ENCODE measurements around the gene FBXW4. TPM values are rescaled to one million over a fixed set of nuclear protein-coding genes. Genes with fewer than 3 reads are reported as not detected.
"Not testable (repeated sequence)": the region's sequence is repeated elsewhere in the genome, so short reads cannot be mapped to it uniquely, and the experiment has no call there.

The FBXW4 gene
- total RNA-seq, 1 donor from 2014 or later, result 108 TPM

DNA sequence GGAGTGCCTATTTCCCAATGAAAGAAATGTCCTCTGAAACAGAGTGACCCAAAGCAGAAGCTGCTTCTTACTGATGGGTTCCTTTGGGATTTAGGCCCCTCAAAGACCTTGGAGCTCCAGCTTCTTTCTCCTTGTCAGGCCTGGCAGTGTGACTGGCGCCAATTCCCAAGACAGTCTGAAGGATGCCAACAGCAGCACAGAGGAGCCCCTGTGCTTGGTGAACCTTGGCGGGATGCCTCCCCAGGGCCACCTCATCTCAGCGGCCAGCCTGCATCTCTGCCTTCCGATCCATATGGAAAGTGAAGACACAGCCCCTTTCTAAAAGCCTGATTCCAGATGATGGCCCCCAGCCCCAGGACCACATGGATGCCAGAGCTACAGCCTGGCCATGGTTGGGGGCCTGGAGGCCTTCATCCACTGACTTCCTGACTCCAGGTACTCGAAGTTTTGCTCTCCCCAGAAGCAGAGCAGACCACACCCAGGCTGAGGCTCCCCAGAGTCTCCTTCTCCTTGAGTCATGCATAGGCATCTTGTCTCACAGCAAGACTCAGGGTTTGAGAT lies 45.4 kb downstream of the FBXW4 start:
- H3K9ac ChIP-seq (ENCODE audit: low read depth in 1 of 3, low read length in 3 of 3), result no peak overlapping the region

DNA sequence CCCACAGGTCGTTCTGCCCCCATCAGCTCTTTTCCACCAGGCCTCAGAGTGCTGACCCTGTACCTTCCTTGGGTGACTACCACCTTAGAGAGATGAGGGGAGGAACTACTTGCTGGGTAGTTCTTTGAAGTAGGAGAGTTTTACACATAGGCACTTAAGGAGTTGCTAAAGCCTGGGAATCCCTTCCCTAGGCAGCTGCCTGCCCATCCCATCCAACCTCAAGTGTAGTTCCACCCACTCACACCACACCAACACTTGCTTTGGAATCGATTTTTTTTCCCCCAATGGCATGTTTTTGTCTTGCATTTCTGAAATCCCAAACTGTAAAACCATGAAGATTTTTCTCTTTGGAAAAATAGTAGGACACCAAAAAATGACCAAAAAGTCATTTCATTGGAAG lies 47.7 kb downstream of the FBXW4 start:
- H3K27ac ChIP-seq (ENCODE audit: low read depth, low read length), result no peak overlapping the region
- H3K9me3 ChIP-seq (ENCODE audit: control insufficient read depth in 3 of 3, low read length in 3 of 3), result no peaks in the 10 kb centered on the region
- H3K27me3 ChIP-seq (ENCODE audit: control insufficient read depth in 3 of 3, insufficient read depth in 3 of 3, low read length in 3 of 3), result no peaks in the 10 kb centered on the region
- H3K36me3 ChIP-seq (ENCODE audit: control insufficient read depth in 3 of 3, insufficient read depth in 3 of 3, low read length in 3 of 3), result peaks cover 4 to 5% (median 4%) of the 10 kb centered on the region in 3 donors
- no peak overlapping the region for H3K4me3 ChIP-seq (ENCODE audit: low read length in 3 of 3)
- no peak overlapping the region for H3K9ac ChIP-seq (ENCODE audit: low read depth in 1 of 3, low read length in 3 of 3)
- peaks cover 10 to 30% (median 21%) of the 10 kb centered on the region in 3 donors for H3K4me1 ChIP-seq (ENCODE audit: control insufficient read depth in 3 of 3, insufficient read depth in 3 of 3, low read length in 3 of 3)

More for the DNA sequence above, 45.4 kb downstream of the FBXW4 start:
- no peaks in the 10 kb centered on the region for H3K27me3 ChIP-seq (ENCODE audit: control insufficient read depth in 3 of 3, insufficient read depth in 3 of 3, low read length in 3 of 3)
- no peaks in the 10 kb centered on the region for H3K9me3 ChIP-seq (ENCODE audit: control insufficient read depth in 3 of 3, low read length in 3 of 3)
- peaks cover 10 to 23% (median 17%) of the 10 kb centered on the region in 3 donors for H3K4me1 ChIP-seq (ENCODE audit: control insufficient read depth in 3 of 3, insufficient read depth in 3 of 3, low read length in 3 of 3)
- peaks cover 0 to 5% (median 0%) of the 10 kb centered on the region in 3 donors for H3K36me3 ChIP-seq (ENCODE audit: control insufficient read depth in 3 of 3, insufficient read depth in 3 of 3, low read length in 3 of 3)
- H3K4me3 ChIP-seq (ENCODE audit: low read length in 3 of 3), result no peak overlapping the region
- no peak overlapping the region for H3K27ac ChIP-seq (ENCODE audit: low read depth, low read length)

DNA sequence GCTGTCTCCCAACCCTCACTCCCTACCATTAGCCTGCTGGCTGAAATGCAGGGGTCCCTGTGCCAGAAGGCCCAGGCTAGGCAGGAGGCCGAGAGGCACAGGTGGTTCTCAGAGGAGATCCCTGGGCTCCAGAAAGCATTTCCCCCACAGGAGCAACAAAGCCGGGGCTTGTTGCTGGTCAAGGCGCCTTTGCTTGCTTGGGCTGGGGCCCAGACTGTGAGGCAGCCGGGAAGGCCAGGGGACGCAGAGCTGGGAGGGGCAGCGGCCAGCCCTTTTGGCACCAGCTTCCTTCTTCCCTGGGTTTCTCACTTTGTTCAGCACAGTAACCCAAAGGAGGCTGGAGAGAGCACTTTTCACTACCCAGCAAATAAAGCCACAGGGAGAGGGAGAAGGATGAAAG lies 48.6 kb downstream of the FBXW4 start:
- peak overlapping the region; percentile 12 for H3K27ac ChIP-seq (ENCODE audit: low read depth, low read length)
- H3K9me3 ChIP-seq (ENCODE audit: control insufficient read depth in 3 of 3, low read length in 3 of 3), result no peaks in the 10 kb centered on the region
- no peak overlapping the region for H3K4me3 ChIP-seq (ENCODE audit: low read length in 3 of 3)
- H3K36me3 ChIP-seq (ENCODE audit: control insufficient read depth in 3 of 3, insufficient read depth in 3 of 3, low read length in 3 of 3), result peaks cover 4 to 5% (median 4%) of the 10 kb centered on the region in 3 donors
- no peak overlapping the region for H3K9ac ChIP-seq (ENCODE audit: low read depth in 1 of 3, low read length in 3 of 3)
- no peaks in the 10 kb centered on the region for H3K27me3 ChIP-seq (ENCODE audit: control insufficient read depth in 3 of 3, insufficient read depth in 3 of 3, low read length in 3 of 3)
- H3K4me1 ChIP-seq (ENCODE audit: control insufficient read depth in 3 of 3, insufficient read depth in 3 of 3, low read length in 3 of 3), result peaks cover 10 to 30% (median 21%) of the 10 kb centered on the region in 3 donors

DNA sequence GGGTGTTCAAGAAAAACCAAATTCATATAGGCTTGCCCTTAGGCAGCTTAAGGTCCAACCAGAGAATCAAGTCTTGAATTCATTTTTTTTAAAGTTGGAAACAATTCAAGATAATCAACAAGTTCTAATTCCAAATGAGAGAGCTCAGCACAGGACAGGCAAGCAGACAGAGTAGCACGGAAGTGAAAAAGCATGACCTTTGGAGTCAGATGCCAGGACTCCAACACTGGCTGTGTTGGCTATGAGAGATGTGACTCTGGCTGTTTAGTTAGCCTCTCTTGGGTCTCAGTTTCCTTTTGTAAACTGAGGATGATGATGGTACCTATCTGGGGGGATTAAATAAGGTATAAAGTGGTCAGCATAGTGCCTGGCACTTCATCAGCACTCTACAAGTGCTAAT lies 49.3 kb downstream of the FBXW4 start:
- no peak overlapping the region for H3K4me3 ChIP-seq (ENCODE audit: low read length in 3 of 3)

DNA sequence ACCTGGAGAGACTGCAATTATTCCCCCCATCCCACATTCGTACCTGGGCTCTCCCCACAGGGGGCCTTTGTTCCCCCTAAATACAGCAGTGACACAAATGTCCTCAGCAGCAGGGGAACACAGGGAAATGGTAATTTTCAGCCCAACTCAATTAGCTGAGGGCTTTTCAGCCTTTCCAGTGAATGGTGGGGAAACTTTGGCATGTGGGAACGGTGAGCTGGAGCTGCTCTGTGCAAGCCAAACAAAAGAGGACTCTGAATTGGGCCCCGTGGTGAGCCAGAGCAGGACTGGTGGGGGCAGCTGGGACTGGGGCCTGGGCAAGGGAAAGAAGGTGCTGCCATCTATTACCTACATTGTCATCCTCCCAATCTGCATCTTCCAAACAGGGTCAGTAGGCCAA lies 51.0 kb downstream of the FBXW4 start:
- Histone ChIP-seq H3K4me3 (ENCODE audit: low read length in 3 of 3) (no peak overlapping the region), H3K9me3 (ENCODE audit: control insufficient read depth in 3 of 3, low read length in 3 of 3) (no peaks in the 10 kb centered on the region), H3K27ac (ENCODE audit: low read depth, low read length) (no peak overlapping the region), H3K36me3 (ENCODE audit: control insufficient read depth in 3 of 3, insufficient read depth in 3 of 3, low read length in 3 of 3) (peaks cover 2 to 4% (median 4%) of the 10 kb centered on the region in 3 donors), H3K27me3 (ENCODE audit: control insufficient read depth in 3 of 3, insufficient read depth in 3 of 3, low read length in 3 of 3) (no peaks in the 10 kb centered on the region), H3K9ac (ENCODE audit: low read depth in 1 of 3, low read length in 3 of 3) (no peak overlapping the region), H3K4me1 (ENCODE audit: control insufficient read depth in 3 of 3, insufficient read depth in 3 of 3, low read length in 3 of 3) (peaks cover 10 to 30% (median 21%) of the 10 kb centered on the region in 3 donors)

More for the DNA sequence above, 49.3 kb downstream of the FBXW4 start:
- Histone ChIP-seq H3K27me3 (ENCODE audit: control insufficient read depth in 3 of 3, insufficient read depth in 3 of 3, low read length in 3 of 3) (no peaks in the 10 kb centered on the region), H3K4me1 (ENCODE audit: control insufficient read depth in 3 of 3, insufficient read depth in 3 of 3, low read length in 3 of 3) (peaks cover 10 to 30% (median 21%) of the 10 kb centered on the region in 3 donors), H3K9ac (ENCODE audit: low read depth in 1 of 3, low read length in 3 of 3) (no peak overlapping the region), H3K27ac (ENCODE audit: low read depth, low read length) (no peak overlapping the region), H3K9me3 (ENCODE audit: control insufficient read depth in 3 of 3, low read length in 3 of 3) (no peaks in the 10 kb centered on the region), H3K36me3 (ENCODE audit: control insufficient read depth in 3 of 3, insufficient read depth in 3 of 3, low read length in 3 of 3) (peaks cover 2 to 4% (median 4%) of the 10 kb centered on the region in 3 donors)

DNA sequence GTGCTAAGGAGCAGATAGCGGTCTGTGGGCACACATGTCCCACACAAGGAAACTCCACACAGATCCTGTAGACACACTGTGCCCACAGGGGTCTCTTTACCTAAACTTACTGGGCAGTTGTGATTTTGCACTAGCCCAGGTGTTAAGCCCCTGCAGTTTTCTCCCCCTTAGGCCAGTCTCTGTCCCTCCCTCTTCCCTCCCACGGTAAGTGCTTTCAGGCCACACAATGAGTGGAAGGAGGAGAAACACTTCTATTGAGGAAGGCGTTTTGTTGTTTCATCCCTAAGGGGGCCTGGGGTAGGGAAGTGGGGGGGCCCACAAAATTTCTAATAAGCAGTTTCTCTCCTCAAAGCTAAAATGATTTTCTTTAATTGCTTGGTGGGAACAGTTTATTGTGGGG lies 51.4 kb downstream of the FBXW4 start:
- H3K27ac ChIP-seq (ENCODE audit: low read depth, low read length), result no peak overlapping the region
- no peak overlapping the region for H3K4me3 ChIP-seq (ENCODE audit: low read length in 3 of 3)
- peaks cover 2 to 4% (median 4%) of the 10 kb centered on the region in 3 donors for H3K36me3 ChIP-seq (ENCODE audit: control insufficient read depth in 3 of 3, insufficient read depth in 3 of 3, low read length in 3 of 3)
- H3K4me1 ChIP-seq (ENCODE audit: control insufficient read depth in 3 of 3, insufficient read depth in 3 of 3, low read length in 3 of 3), result peaks cover 10 to 30% (median 21%) of the 10 kb centered on the region in 3 donors
- H3K9ac ChIP-seq (ENCODE audit: low read depth in 1 of 3, low read length in 3 of 3), result no peak overlapping the region
- H3K27me3 ChIP-seq (ENCODE audit: control insufficient read depth in 3 of 3, insufficient read depth in 3 of 3, low read length in 3 of 3), result no peaks in the 10 kb centered on the region
- H3K9me3 ChIP-seq (ENCODE audit: control insufficient read depth in 3 of 3, low read length in 3 of 3), result no peaks in the 10 kb centered on the region

DNA sequence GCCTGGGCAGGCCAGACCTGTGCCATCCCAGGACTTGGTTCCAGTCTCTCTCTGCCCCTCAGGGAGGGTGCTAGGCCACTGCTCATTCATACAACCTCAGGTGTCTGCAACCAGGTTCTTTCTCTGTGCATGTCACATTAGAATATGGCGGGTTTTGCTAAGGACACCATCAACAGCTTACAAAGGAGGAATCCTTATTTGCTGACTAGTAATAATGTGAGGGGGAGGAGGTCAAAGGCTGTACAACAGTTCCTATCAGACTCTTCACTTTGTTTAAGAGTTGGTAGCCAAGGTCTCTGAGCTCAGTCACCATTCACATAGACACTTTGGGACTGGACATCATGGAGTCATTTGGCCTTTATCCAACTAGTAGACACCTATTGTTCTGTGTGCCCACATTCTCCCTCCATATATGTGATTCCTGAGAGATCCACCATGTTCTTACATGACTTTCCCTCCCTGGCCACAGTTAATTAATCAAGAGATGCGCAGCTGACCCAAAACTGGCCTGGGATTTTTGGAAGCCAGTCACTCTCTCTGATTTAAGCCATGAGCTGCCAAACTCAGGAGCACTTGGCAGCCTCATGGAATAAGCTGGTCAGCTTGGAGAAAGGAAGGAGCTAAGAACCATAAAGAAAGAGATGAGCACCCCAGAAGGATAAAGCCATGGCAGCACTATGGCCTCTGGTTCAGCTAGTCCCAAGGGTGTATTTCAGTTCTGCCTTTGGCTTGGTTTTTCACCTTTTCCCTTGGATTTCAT lies 55.6 kb downstream of the FBXW4 start:
- H3K27me3 ChIP-seq (ENCODE audit: control insufficient read depth in 3 of 3, insufficient read depth in 3 of 3, low read length in 3 of 3), result no peaks in the 10 kb centered on the region
- no peak overlapping the region for H3K4me3 ChIP-seq (ENCODE audit: low read length in 3 of 3)
- H3K36me3 ChIP-seq (ENCODE audit: control insufficient read depth in 3 of 3, insufficient read depth in 3 of 3, low read length in 3 of 3), result peaks cover 2 to 4% (median 4%) of the 10 kb centered on the region in 3 donors
- no peak overlapping the region for H3K27ac ChIP-seq (ENCODE audit: low read depth, low read length)
- H3K9ac ChIP-seq (ENCODE audit: low read depth in 1 of 3, low read length in 3 of 3), result no peak overlapping the region
- H3K9me3 ChIP-seq (ENCODE audit: control insufficient read depth in 3 of 3, low read length in 3 of 3), result no peaks in the 10 kb centered on the region
- peaks cover 0 to 7% (median 4%) of the 10 kb centered on the region in 3 donors for H3K4me1 ChIP-seq (ENCODE audit: control insufficient read depth in 3 of 3, insufficient read depth in 3 of 3, low read length in 3 of 3)

DNA sequence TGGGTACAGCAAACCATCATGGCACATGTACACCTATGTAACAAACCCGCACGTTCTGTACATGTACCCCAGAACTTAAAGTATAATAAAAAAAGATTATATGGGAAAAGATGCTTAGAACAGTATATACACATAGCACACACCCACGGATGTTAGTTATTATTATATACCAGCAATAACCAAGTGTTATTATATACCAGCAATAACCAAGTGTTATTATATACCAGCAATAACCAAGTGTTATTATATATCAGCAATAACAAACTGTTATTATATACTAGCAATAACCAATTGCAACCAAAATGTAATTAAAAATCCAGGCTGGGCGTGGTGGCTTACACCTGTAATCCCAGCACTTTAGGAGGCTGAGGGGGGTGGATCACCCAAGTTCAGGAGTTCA lies 61.5 kb downstream of the FBXW4 start:
- H3K27ac ChIP-seq (ENCODE audit: low read depth, low read length); H3K9ac ChIP-seq (ENCODE audit: low read depth in 1 of 3, low read length in 3 of 3); H3K36me3 ChIP-seq (ENCODE audit: control insufficient read depth in 3 of 3, insufficient read depth in 3 of 3, low read length in 3 of 3); H3K4me3 ChIP-seq (ENCODE audit: low read length in 3 of 3); H3K9me3 ChIP-seq (ENCODE audit: control insufficient read depth in 3 of 3, low read length in 3 of 3); H3K27me3 ChIP-seq (ENCODE audit: control insufficient read depth in 3 of 3, insufficient read depth in 3 of 3, low read length in 3 of 3): not testable (repeated sequence)
- peaks cover 4 to 12% (median 4%) of the 10 kb centered on the region in 3 donors for H3K4me1 ChIP-seq (ENCODE audit: control insufficient read depth in 3 of 3, insufficient read depth in 3 of 3, low read length in 3 of 3)

DNA sequence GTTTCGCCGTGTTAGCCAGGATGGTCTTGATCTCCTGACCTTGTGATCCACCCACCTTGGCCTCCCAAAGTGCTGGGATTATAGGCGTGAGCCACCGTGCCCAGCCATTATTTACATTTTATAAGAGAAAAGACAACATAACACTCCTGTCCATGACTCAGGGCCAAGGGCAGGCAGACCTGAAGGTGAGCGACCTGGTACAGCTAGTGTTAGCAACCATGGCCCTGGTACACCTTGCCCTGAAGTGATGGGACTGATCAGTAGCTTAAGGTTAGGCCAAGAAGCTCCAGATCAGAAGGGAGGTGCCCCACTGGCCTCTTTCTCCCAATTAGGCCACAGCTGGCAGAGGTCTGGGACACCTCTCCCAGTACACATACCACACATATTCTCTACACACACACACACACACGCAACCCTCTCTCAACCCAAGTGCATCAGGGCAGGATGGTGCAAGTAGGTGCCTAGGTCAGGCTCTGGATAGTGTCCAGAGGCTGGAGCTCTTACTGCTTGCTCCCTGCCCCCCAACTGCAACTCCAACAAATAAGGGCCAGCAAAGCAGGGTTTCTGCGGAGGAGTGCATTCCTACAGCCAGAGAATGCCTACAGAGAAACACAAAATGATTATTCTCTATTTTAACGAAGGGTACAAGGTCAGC lies 63.0 kb downstream of the FBXW4 start:
- no peaks in the 10 kb centered on the region for H3K27me3 ChIP-seq (ENCODE audit: control insufficient read depth in 3 of 3, insufficient read depth in 3 of 3, low read length in 3 of 3)
- peaks cover 4 to 12% (median 4%) of the 10 kb centered on the region in 3 donors for H3K4me1 ChIP-seq (ENCODE audit: control insufficient read depth in 3 of 3, insufficient read depth in 3 of 3, low read length in 3 of 3)
- peaks cover 0 to 6% (median 2%) of the 10 kb centered on the region in 3 donors for H3K36me3 ChIP-seq (ENCODE audit: control insufficient read depth in 3 of 3, insufficient read depth in 3 of 3, low read length in 3 of 3)

DNA sequence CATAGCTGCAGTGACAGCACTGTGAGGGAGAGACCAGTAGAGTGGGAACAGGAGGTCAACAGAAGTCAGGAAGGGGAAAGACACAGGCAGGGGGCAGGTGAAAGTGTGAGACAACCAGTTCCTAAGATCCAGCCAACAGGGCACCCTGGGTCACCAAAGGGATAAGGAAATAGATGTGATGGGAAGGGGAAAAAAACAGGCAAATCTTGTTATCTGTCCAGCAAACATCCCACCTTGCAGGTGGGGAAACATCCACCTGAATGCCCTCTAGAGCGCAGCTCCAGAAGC lies 64.4 kb downstream of the FBXW4 start:
- Histone ChIP-seq H3K9ac (ENCODE audit: low read depth in 1 of 3, low read length in 3 of 3) (no peak overlapping the region), H3K9me3 (ENCODE audit: control insufficient read depth in 3 of 3, low read length in 3 of 3) (no peaks in the 10 kb centered on the region), H3K4me3 (ENCODE audit: low read length in 3 of 3) (no peak overlapping the region), H3K36me3 (ENCODE audit: control insufficient read depth in 3 of 3, insufficient read depth in 3 of 3, low read length in 3 of 3) (peaks cover 0 to 6% (median 2%) of the 10 kb centered on the region in 3 donors), H3K27ac (ENCODE audit: low read depth, low read length) (no peak overlapping the region), H3K27me3 (ENCODE audit: control insufficient read depth in 3 of 3, insufficient read depth in 3 of 3, low read length in 3 of 3) (no peaks in the 10 kb centered on the region), H3K4me1 (ENCODE audit: control insufficient read depth in 3 of 3, insufficient read depth in 3 of 3, low read length in 3 of 3) (peaks cover 11 to 20% (median 13%) of the 10 kb centered on the region in 3 donors)

More for the DNA sequence above, 63.0 kb downstream of the FBXW4 start:
- Histone ChIP-seq H3K9me3 (ENCODE audit: control insufficient read depth in 3 of 3, low read length in 3 of 3) (no peaks in the 10 kb centered on the region), H3K9ac (ENCODE audit: low read depth in 1 of 3, low read length in 3 of 3) (no peak overlapping the region), H3K27ac (ENCODE audit: low read depth, low read length) (no peak overlapping the region), H3K4me3 (ENCODE audit: low read length in 3 of 3) (no peak overlapping the region)

Measured in skeletal muscle tissue (tissue), 4 donors.